Activated naive CD8-positive, alpha-beta T cell treated with anti-CD3 and anti-CD28 coated beads, Interleukin-2, amount 50 U/mL, for 24 hours (primary cell): ENCODE data around the gene GABRD.

Source experiments
- ATAC-seq: fragments of 150-1000 bp; cut with Tn5 transposase; one replicate; pipeline ENCODE4 v1.10.0; 2021
- DNase-seq: peaks from one replicate; pipeline ENCODE4 v3.0.0; 2021
- H3K27ac Mint-ChIP-seq: one replicate; pipeline ENCODE4 v1.8.0; 2021; ENCODE audit warnings: mild to moderate bottlenecking, mixed read lengths
- H3K27me3 Mint-ChIP-seq: one replicate; pipeline ENCODE4 v1.8.0; 2021; ENCODE audit warnings: mixed read lengths
- H3K36me3 Mint-ChIP-seq: one replicate; pipeline ENCODE4 v1.8.0; 2021; ENCODE audit warnings: low read depth, mixed read lengths
- H3K4me1 Mint-ChIP-seq: one replicate; pipeline ENCODE4 v1.8.0; 2021; ENCODE audit warnings: mixed read lengths
- H3K4me3 Mint-ChIP-seq: one replicate; pipeline ENCODE4 v1.8.0; 2021; ENCODE audit warnings: mild to moderate bottlenecking, moderate library complexity, mixed read lengths
- H3K9me3 Mint-ChIP-seq: one replicate; pipeline ENCODE4 v1.8.0; 2021; ENCODE audit warnings: mixed read lengths

The GABRD gene

DNA sequence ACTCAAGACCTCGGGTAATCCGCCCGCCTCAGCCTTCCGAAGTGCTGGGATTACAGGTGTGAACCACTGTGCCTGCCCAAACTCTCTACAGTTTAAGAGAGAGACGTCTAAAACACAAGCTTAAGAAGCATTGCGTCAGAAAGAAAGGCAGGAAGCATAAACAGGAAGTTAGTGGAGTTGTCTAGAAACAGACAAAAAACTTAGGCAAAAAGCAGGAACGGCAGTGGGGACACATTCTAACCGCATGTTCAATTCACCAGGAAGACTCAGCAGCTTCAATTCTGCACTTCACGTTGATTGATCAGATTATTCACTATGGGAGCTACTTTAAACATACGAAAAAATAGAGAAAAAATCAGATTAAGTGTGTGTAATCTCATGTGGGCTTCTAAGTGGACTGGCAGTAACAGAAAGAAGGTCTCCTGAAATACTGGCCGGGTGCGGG, 22.9 kb upstream of the GABRD start:
- Mint-ChIP-seq H3K4me1 (peaks cover 4% of the 10 kb centered on the region), H3K27me3 (peaks cover 19% of the 10 kb centered on the region), H3K27ac (peak overlapping the region; percentile 59), H3K4me3 (no peak overlapping the region), H3K36me3 (no peaks in the 10 kb centered on the region), H3K9me3 (no peaks in the 10 kb centered on the region)
- DNase-seq (no peak), ATAC-seq (no peak)

DNA sequence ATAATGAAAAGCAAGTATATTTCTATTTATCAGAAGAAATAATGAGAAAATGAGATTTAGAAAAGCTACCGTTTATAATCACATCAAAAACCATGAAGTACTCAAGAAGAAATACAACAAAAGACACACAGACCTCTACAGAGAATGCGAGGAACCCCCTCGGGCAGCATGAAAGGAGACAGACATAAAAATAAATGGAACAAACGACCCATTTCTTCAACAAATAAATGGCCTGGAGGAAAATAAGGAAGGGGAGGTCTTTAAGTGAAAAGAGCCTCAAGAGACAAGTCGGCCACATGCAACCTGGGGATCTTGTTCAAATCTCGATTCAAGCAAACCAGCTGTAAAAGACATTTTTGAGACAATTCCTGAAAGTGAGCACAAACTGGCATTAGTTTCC, 21.6 kb upstream of the GABRD start:
- Mint-ChIP-seq H3K9me3 (no peaks in the 10 kb centered on the region), H3K4me1 (peaks cover 4% of the 10 kb centered on the region), H3K27ac (no peak overlapping the region), H3K4me3 (no peak overlapping the region), H3K36me3 (no peaks in the 10 kb centered on the region), H3K27me3 (peaks cover 26% of the 10 kb centered on the region)
- ATAC-seq (no peak), DNase-seq (no peak)

GRCh38 chr1:2000432-2000831, 18.7 kb upstream of the GABRD start:
- no peak for ATAC-seq
- Mint-ChIP-seq H3K27me3 (peaks cover 48% of the 10 kb centered on the region), H3K36me3 (no peaks in the 10 kb centered on the region), H3K27ac (no peak overlapping the region), H3K9me3 (no peaks in the 10 kb centered on the region), H3K4me1 (peaks cover 4% of the 10 kb centered on the region), H3K4me3 (no peak overlapping the region)
- no peak for DNase-seq

- H3K27ac Mint-ChIP-seq: no peak overlapping the region
- peak; percentile 15 for ATAC-seq
These were observed 18.3 kb upstream of the GABRD start for GRCh38 chr1:2000850-2001249.

GRCh38 chr1:2001773-2002411, 17.3 kb upstream of the GABRD start:
- Mint-ChIP-seq H3K27me3 (peaks cover 52% of the 10 kb centered on the region), H3K27ac (no peak overlapping the region), H3K36me3 (no peaks in the 10 kb centered on the region)

More at GRCh38 chr1:2000850-2001249, 18.3 kb upstream of the GABRD start:
- Mint-ChIP-seq H3K4me1 (peaks cover 4% of the 10 kb centered on the region), H3K27me3 (peaks cover 50% of the 10 kb centered on the region), H3K9me3 (no peaks in the 10 kb centered on the region), H3K36me3 (no peaks in the 10 kb centered on the region), H3K4me3 (no peak overlapping the region)
- no peak for DNase-seq

DNA sequence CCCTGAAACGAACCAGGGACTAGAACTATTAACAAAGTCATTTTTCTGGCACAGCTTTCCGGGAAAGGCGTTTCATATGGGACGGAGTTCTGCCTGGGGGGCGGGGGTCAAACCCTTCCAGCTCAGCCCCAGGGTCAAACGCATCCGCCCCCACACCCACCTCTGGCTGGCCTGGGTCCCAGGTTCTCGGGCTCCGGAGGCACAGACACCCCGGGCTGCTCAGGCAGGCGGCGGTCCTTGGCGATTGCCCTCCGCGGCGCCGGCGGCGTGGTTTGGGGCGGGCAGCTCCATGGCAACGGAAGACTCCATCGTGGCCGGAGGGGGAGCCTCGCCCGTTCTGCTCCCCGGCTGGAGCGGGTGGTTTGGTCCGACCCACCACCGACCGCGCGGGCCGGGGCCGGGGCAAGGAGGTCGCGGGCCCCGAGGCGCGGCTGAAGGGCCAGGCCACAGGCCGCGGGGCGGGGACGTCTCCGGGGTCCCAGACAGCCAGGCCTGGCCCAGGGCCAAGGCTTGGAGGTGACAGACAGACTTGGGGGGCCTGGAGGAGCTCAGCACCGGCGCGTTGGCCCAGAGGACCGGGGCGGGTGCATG, 15.5 kb upstream of the GABRD start, which contains the start of gene CFAP74:
Gene CFAP74, minus strand, starts transcription at position 246 of the 591 bp plus-strand sequence. CDS start 12,830 bp downstream, outside the sequence.
- H3K4me1 Mint-ChIP-seq: no peaks in the 10 kb centered on the region
- H3K9me3 Mint-ChIP-seq: no peaks in the 10 kb centered on the region
- no peak for ATAC-seq
- no peaks in the 10 kb centered on the region for H3K36me3 Mint-ChIP-seq
- peaks cover 52% of the 10 kb centered on the region for H3K27me3 Mint-ChIP-seq
- peak; percentile 35 for DNase-seq
- H3K27ac Mint-ChIP-seq: no peak within 1 kb of the TSS
- H3K4me3 Mint-ChIP-seq: no peak within 1 kb of the TSS

More at GRCh38 chr1:2001773-2002411, 17.3 kb upstream of the GABRD start:
- Mint-ChIP-seq H3K9me3 (no peaks in the 10 kb centered on the region), H3K4me3 (no peak overlapping the region), H3K4me1 (no peaks in the 10 kb centered on the region)
- ATAC-seq: no peak
- no peak for DNase-seq

DNA sequence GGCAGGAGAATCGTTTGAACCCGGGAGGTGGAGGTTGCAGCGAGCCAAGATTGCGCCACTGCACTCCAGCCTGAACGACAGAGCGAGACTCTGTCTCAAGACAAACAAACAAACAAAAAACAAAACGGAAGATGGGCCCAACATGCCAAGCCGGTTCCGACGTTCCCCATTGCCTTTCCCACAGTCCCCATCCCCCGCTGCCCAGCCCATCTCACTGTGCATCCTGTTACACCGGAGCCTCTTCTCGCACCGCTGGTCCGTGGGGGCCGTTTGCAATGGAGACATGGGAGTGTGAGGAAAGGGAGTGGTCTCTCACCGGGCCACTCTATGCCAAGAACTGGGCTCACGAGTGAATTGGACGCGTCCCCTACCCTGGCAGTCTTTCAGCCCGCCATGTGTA, 14.3 kb upstream of the GABRD start:
- ATAC-seq: no peak
- Mint-ChIP-seq H3K27me3 (peaks cover 47% of the 10 kb centered on the region), H3K27ac (no peak overlapping the region), H3K4me1 (no peaks in the 10 kb centered on the region), H3K4me3 (no peak overlapping the region), H3K9me3 (no peaks in the 10 kb centered on the region), H3K36me3 (no peaks in the 10 kb centered on the region)
- DNase-seq: no peak

DNA sequence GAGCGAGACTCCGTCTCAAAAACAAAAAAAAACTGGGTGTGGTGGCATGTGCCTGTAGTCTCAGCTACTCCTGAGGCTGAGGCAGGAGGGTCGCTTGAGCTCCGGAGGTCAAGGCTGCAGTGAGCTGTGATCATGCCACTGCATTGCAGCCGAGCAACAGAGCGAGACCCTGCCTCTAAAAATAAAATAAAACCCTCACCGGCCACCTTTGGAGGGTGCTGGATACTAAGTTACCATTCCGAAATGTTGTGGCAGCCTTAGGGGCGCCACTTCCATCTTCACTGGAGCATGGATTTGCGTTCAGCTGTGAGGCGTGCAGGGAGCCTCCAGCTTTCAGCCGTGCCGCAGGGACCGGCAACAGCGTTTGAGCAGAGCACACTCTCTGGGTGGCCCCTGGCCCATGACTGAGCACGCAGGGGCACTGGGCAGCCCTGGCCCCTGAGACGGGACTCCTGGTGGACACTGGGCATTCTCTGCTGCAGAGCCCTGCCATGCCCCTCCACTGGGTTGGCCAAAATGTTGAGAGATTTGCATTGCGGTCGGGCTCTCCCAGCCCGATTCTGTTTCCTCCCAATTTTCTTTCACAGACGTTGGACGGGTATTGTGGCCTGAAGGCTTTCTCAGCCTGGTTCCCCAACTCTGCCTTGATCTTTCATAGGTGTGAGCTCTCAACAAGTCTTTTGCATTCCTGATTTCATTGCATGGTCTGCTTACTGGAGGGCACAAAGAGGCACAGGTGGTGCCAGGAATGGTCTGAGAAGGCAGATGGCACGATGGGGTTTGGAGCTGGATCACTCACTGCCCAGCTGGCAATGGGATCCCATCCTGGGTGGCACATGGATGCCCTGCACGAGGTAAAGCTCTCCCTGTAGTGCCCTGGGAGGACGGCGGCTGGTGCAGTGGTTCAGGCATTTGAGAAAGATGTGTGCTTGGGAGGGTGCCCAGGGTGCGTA, 9.8 kb upstream of the GABRD start:
- DNase-seq (no peak), ATAC-seq (no peak)
- H3K27ac Mint-ChIP-seq: no peak overlapping the region
- no peaks in the 10 kb centered on the region for H3K9me3 Mint-ChIP-seq
- H3K4me1 Mint-ChIP-seq: no peaks in the 10 kb centered on the region
- no peak overlapping the region for H3K4me3 Mint-ChIP-seq
- H3K36me3 Mint-ChIP-seq: no peaks in the 10 kb centered on the region
- H3K27me3 Mint-ChIP-seq: peaks cover 27% of the 10 kb centered on the region

- Mint-ChIP-seq H3K4me3 (no peak overlapping the region), H3K36me3 (peaks cover 1% of the 10 kb centered on the region), H3K4me1 (peaks cover 2% of the 10 kb centered on the region), H3K27me3 (peaks cover 38% of the 10 kb centered on the region), H3K9me3 (no peaks in the 10 kb centered on the region), H3K27ac (no peak overlapping the region)
- ATAC-seq: no peak
- DNase-seq: no peak
These were observed 5.0 kb upstream of the GABRD start for GRCh38 chr1:2014181-2014580.

GRCh38 chr1:2014741-2015735, 4.1 kb upstream of the GABRD start:
- ATAC-seq: no peak
- H3K36me3 Mint-ChIP-seq: peaks cover 1% of the 10 kb centered on the region

GRCh38 chr1:2016123-2016522, 3.0 kb upstream of the GABRD start:
- no peak for DNase-seq
- H3K36me3 Mint-ChIP-seq: peaks cover 1% of the 10 kb centered on the region
- H3K27me3 Mint-ChIP-seq: peaks cover 51% of the 10 kb centered on the region
- no peak for ATAC-seq
- H3K27ac Mint-ChIP-seq: no peak overlapping the region
- H3K9me3 Mint-ChIP-seq: no peaks in the 10 kb centered on the region
- peaks cover 2% of the 10 kb centered on the region for H3K4me1 Mint-ChIP-seq
- no peak overlapping the region for H3K4me3 Mint-ChIP-seq

More at GRCh38 chr1:2014741-2015735, 4.1 kb upstream of the GABRD start:
- Mint-ChIP-seq H3K27ac (no peak overlapping the region), H3K4me3 (no peak overlapping the region), H3K9me3 (no peaks in the 10 kb centered on the region), H3K27me3 (peaks cover 41% of the 10 kb centered on the region), H3K4me1 (peaks cover 2% of the 10 kb centered on the region)
- no peak for DNase-seq

- ATAC-seq (no peak), DNase-seq (no peak)
- no peak overlapping the region for H3K27ac Mint-ChIP-seq
- H3K36me3 Mint-ChIP-seq: peaks cover 1% of the 10 kb centered on the region
- peak overlapping the region; percentile 62 for H3K4me3 Mint-ChIP-seq
- H3K4me1 Mint-ChIP-seq: peaks cover 2% of the 10 kb centered on the region
- no peaks in the 10 kb centered on the region for H3K9me3 Mint-ChIP-seq
- H3K27me3 Mint-ChIP-seq: peaks cover 55% of the 10 kb centered on the region
These were observed 651 bp upstream of the GABRD start for GRCh38 chr1:2018217-2019171.
